H1 (cell line): Measurements from ENCODE around the gene DAND5. TPM values are rescaled to one million over a fixed set of nuclear protein-coding genes. Genes with fewer than 3 reads are reported as not detected.

Experiments
- CHD7 ChIP-seq: fragments of 300-600 bp; sonication (generic); IDR thresholded peaks from 2 replicates; pipeline ENCODE4 v1.7.1; 2012; ENCODE audit warnings: low read length, moderate library complexity, mild to moderate bottlenecking, inconsistent platforms; ENCODE audit not compliant: insufficient replicate concordance
- GABPA ChIP-seq: IDR thresholded peaks from 2 replicates; pipeline ENCODE4 v1.6.1; 2011; ENCODE audit warnings: mild to moderate bottlenecking, low read length, moderate library complexity, borderline replicate concordance; ENCODE audit not compliant: insufficient read depth
- HDAC6 ChIP-seq: IDR thresholded peaks from one replicate; pipeline ENCODE4 v1.7.1; 2012; ENCODE audit warnings: low read depth, mild to moderate bottlenecking, inconsistent platforms, low read length, moderate library complexity
- JUND ChIP-seq: IDR thresholded peaks from 2 replicates; pipeline ENCODE4 v1.6.1; 2011; ENCODE audit warnings: mild to moderate bottlenecking, improper control_type of control experiment, low read length
- SUZ12 ChIP-seq: fragments of 200-600 bp; sonication (generic); IDR thresholded peaks from 2 replicates; pipeline ENCODE4 v1.6.1; 2012; ENCODE audit warnings: mild to moderate bottlenecking, inconsistent platforms, low read length, moderate library complexity, mixed read lengths
- polyA plus RNA-seq, 7 experiments: library from polyadenylated mRNA; depleted of rRNA in 3 of 7; stranded (reverse) in 5 of 7; unstranded in 2 of 7; fragments of >200 nt in 5 of 7; fragments of 200-250 nt in 2 of 7; gene quantifications; 1 replicate in 5 of 7; 2 replicates in 1 of 7; 4 replicates in 1 of 7; pipeline versions ENCODE4 v1.2.1 to v1.2.3, GENCODE V29; 2011 to 2013; ENCODE audit warnings: missing spikeins in 2 of 7, mixed read lengths in 2 of 7
- total RNA-seq: library from RNA; stranded (reverse); fragmentation: NEBNext Ultra II Directional; extraction: Animal tissue kit (Norgen Biotek cat#: 25700); gene quantifications from 2 replicates; pipeline ENCODE4 v1.2.1, GENCODE V29; 2021

DAND5 gene
- total and polyA plus RNA-seq, 2 of the 8 experiments (the other 6 are each of a cell fraction or from before 2014, with no cell fraction given): 0.14 to 0.17 TPM

GRCh38 chr19:12924621-12925310 lies 44.6 kb upstream of the DAND5 start (continued):
- TF ChIP-seq CHD7 (no peak), GABPA (no peak), SUZ12 (no peak), HDAC6 (no peak), JUND (no peak)
